ENCODE measurements around the gene MAGEB17.

- TF ChIP-seq POLR2A (IDR thresholded peaks at IDR 0.05) (no peak), CTCF (IDR thresholded peaks at IDR 0.05) (no peak)
Observed at GRCh38 chrX:16185725-16186136, 18.4 kb downstream of the MAGEB17 start.
